Gastroesophageal sphincter (tissue), 4 donors: ENCODE data around the gene ATF3. TPM values are rescaled to one million over a fixed set of nuclear protein-coding genes. Genes with fewer than 3 reads are reported as not detected.

Experiments
- ATAC-seq: fragments of 150-250 bp; one replicate; pipeline ENCODE4 v1.9.1; 2016; ENCODE audit warnings: mild to moderate bottlenecking, moderate library complexity
- H3K27ac ChIP-seq, 4 donors: fragments of 200-600 bp; sonication (generic) in 3 of 4; 1 replicate in 3 of 4; 2 replicates in 1 of 4; pipeline ENCODE4 v1.5.1; 2016 to 2019
- H3K27me3 ChIP-seq: fragments of 200-600 bp; sonication (generic); one replicate; pipeline ENCODE4 v1.5.1; 2019
- H3K36me3 ChIP-seq, 2 donors: fragments of 200-600 bp; sonication (generic); one replicate each; pipeline ENCODE4 v1.5.1; 2019; ENCODE audit warnings: control low read depth in 1 of 2
- H3K4me1 ChIP-seq, 3 donors: fragments of 200-600 bp; sonication (generic); 1 replicate in 2 of 3; 2 replicates in 1 of 3; pipeline ENCODE4 v1.5.1; 2016 to 2019; ENCODE audit warnings: control low read depth in 2 of 3
- H3K4me3 ChIP-seq, 2 donors: fragments of 200-600 bp; sonication (generic); one replicate each; pipeline ENCODE4 v1.5.1; 2019; ENCODE audit warnings: mild to moderate bottlenecking in 1 of 2, moderate library complexity in 1 of 2
- H3K9me3 ChIP-seq, 3 donors: fragments of 200-600 bp; sonication (generic); one replicate each; pipeline ENCODE4 v1.5.1; 2017 to 2019; ENCODE audit warnings: control low read depth in 2 of 3
- CTCF ChIP-seq, 4 experiments: fragments of 200-600 bp in 2 of 4; fragments of 450-650 bp in 2 of 4; sonication (generic) in 1 of 4; IDR thresholded peaks; one replicate each; pipeline ENCODE4 v1.5.1; 2017 to 2019; ENCODE audit warnings: antibody characterized with exemption in 4 of 4, mild to moderate bottlenecking in 2 of 4, moderate library complexity in 2 of 4
- EP300 ChIP-seq: sonication (generic); formaldehyde crosslinking; IDR thresholded peaks from one replicate; pipeline ENCODE4 v1.6.1; 2017; ENCODE audit warnings: antibody characterized with exemption, mild to moderate bottlenecking
- POLR2A ChIP-seq, 2 donors: fragments of 450-650 bp; IDR thresholded peaks; one replicate each; pipeline ENCODE4 v1.6.1; 2017; ENCODE audit warnings: antibody characterized with exemption in 2 of 2, mild to moderate bottlenecking in 2 of 2, moderate library complexity in 1 of 2
- POLR2AphosphoS5 ChIP-seq: sonication (generic); formaldehyde crosslinking; IDR thresholded peaks from one replicate; pipeline ENCODE4 v1.6.1; 2017; ENCODE audit warnings: antibody characterized with exemption
- WGBS, 2 donors: methylation state at CpG; one replicate each; pipeline ENCODE4 v1.1.5; 2018; ENCODE audit warnings: low coverage in 1 of 2; 5-methylcytosine and 5-hydroxymethylcytosine counted together
- total RNA-seq, 4 donors: library from RNA; depleted of rRNA; stranded (reverse); fragments of >200 nt; gene quantifications; one replicate each; pipeline ENCODE4 v1.1.0, GENCODE V29; 2016

The ATF3 gene
- total RNA-seq, 4 donors from 2014 or later = 4.0 to 17.2 (median 9.4) TPM

GRCh38 chr1:212574732-212575131, 33.8 kb upstream of the ATF3 start:
- no peaks in the 10 kb centered on the region for H3K27me3 ChIP-seq
- H3K4me1 ChIP-seq = no peaks in the 10 kb centered on the region
- H3K4me3 ChIP-seq = no peak overlapping the region
- no peaks in the 10 kb centered on the region for H3K36me3 ChIP-seq
- no peaks in the 10 kb centered on the region for H3K9me3 ChIP-seq
- no peak for TF ChIP-seq POLR2A (IDR thresholded peaks at IDR 0.05)
- no peak for TF ChIP-seq EP300
- TF ChIP-seq POLR2AphosphoS5 = no peak
- TF ChIP-seq CTCF (IDR thresholded peaks at IDR 0.05) = no peak
- 90 to 95% methylated on average over 3 of the region's 3 CpGs for whole genome bisulfite sequencing, 2 donors
- no peak for ATAC-seq
- no peak overlapping the region for H3K27ac ChIP-seq

GRCh38 chr1:212575333-212575732, 33.2 kb upstream of the ATF3 start:
- Histone ChIP-seq H3K27me3 (no peaks in the 10 kb centered on the region), H3K4me1 (no peaks in the 10 kb centered on the region), H3K4me3 (no peak overlapping the region), H3K27ac (no peak overlapping the region), H3K36me3 (no peaks in the 10 kb centered on the region), H3K9me3 (no peaks in the 10 kb centered on the region)
- TF ChIP-seq POLR2AphosphoS5 (no peak), POLR2A (IDR thresholded peaks at IDR 0.05) (no peak), CTCF (IDR thresholded peaks at IDR 0.05) (no peak), EP300 (no peak)
- ATAC-seq = no peak
- 92 to 100% methylated on average over 1 to 2 of the region's 2 CpGs for WGBS, 2 donors

- WGBS, 2 donors = 53 to 80% methylated on average over 1 of the region's 1 CpG
Measured at GRCh38 chr1:212578041-212578440, 30.5 kb upstream of the ATF3 start.

GRCh38 chr1:212581034-212581433, 27.5 kb upstream of the ATF3 start:
- Histone ChIP-seq H3K27ac (no peak overlapping the region), H3K36me3 (no peaks in the 10 kb centered on the region), H3K4me3 (no peak overlapping the region), H3K4me1 (no peaks in the 10 kb centered on the region), H3K9me3 (no peaks in the 10 kb centered on the region), H3K27me3 (peaks cover 6% of the 10 kb centered on the region)
- no peak for ATAC-seq
- 100% methylated on average over 1 of the region's 8 CpGs; no CpG with 5 or more reads in 1 of the 2 donors for WGBS, 2 donors
- TF ChIP-seq POLR2AphosphoS5 (no peak), EP300 (no peak), CTCF (IDR thresholded peaks at IDR 0.05) (no peak), POLR2A (IDR thresholded peaks at IDR 0.05) (no peak)

More at GRCh38 chr1:212578041-212578440, 30.5 kb upstream of the ATF3 start:
- H3K27me3 ChIP-seq = no peaks in the 10 kb centered on the region
- TF ChIP-seq CTCF (IDR thresholded peaks at IDR 0.05) (no peak), POLR2AphosphoS5 (no peak), POLR2A (IDR thresholded peaks at IDR 0.05) (no peak), EP300 (no peak)
- H3K4me3 ChIP-seq = no peak overlapping the region
- ATAC-seq = no peak
- no peaks in the 10 kb centered on the region for H3K4me1 ChIP-seq
- H3K36me3 ChIP-seq = no peaks in the 10 kb centered on the region
- no peak overlapping the region for H3K27ac ChIP-seq
- no peaks in the 10 kb centered on the region for H3K9me3 ChIP-seq

- no peak overlapping the region for H3K4me3 ChIP-seq
- H3K27me3 ChIP-seq = peaks cover 17% of the 10 kb centered on the region
- 71 to 79% methylated on average over 2 to 5 of the region's 5 CpGs for WGBS, 2 donors
- H3K9me3 ChIP-seq = no peaks in the 10 kb centered on the region
- no peaks in the 10 kb centered on the region for H3K4me1 ChIP-seq
- no peak overlapping the region for H3K27ac ChIP-seq
- TF ChIP-seq POLR2A (IDR thresholded peaks at IDR 0.05) (no peak), POLR2AphosphoS5 (no peak), EP300 (no peak), CTCF (IDR thresholded peaks at IDR 0.05) (no peak)
- no peaks in the 10 kb centered on the region for H3K36me3 ChIP-seq
- no peak for ATAC-seq
Measured at GRCh38 chr1:212582291-212582690, 26.3 kb upstream of the ATF3 start.
